ENCODE measurements around the gene BCAP31. TPM values are rescaled to one million over a fixed set of nuclear protein-coding genes. Genes with fewer than 3 reads are reported as not detected.
A peak's percentile ranks its signal among the peaks of the same experiment; 100 is the strongest.

The BCAP31 gene
- total RNA-seq, 2 experiments from 2014 or later: 97.6 to 102 TPM

DNA sequence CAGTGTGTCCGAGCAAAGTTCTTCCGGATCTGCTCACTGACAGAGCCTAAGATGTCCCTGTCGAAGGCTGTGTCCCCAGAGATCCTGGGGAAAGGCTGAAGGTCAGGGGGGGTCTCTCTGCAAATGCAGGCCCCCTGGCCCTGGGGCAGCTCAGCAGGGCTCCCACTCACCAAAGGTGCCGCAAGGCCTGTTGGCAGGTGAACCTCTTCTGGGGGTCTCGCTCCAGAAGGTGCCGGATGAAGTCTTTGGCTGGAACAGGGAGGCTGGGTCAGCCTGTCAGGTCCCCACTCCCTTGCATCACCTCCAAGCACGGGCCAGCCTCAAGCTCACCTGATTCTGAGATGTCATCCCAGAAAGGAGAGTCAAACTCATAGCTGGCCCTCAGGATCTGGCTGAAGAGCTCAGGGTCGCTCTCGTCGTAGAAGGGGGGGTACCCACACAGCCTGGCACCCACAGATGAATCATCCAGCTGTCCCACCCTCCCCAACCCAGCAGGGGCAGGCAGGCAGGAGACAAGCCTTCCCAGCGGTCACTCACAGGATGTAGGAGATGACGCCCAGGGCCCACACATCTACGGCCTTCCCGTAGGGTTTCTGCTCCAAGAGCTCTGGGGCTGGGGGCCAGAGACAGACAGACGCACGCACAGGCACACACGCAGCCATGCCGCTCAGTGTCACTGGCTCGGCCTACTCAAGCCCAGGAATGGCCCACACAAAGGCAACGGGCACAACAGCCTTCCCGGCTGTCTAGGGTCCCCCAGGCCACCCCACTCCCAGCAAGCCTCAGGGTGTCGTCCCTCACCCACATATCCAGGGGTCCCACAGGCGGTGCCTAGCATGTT, 53.2 kb downstream of the BCAP31 start:
- intact Hi-C loops (cut with micrococcal nuclease): no loop called here
- H3K36me3 Mint-ChIP-seq (ENCODE audit: low read depth): no peaks in the 10 kb centered on the region
- TF ChIP-seq, protein P1, sequence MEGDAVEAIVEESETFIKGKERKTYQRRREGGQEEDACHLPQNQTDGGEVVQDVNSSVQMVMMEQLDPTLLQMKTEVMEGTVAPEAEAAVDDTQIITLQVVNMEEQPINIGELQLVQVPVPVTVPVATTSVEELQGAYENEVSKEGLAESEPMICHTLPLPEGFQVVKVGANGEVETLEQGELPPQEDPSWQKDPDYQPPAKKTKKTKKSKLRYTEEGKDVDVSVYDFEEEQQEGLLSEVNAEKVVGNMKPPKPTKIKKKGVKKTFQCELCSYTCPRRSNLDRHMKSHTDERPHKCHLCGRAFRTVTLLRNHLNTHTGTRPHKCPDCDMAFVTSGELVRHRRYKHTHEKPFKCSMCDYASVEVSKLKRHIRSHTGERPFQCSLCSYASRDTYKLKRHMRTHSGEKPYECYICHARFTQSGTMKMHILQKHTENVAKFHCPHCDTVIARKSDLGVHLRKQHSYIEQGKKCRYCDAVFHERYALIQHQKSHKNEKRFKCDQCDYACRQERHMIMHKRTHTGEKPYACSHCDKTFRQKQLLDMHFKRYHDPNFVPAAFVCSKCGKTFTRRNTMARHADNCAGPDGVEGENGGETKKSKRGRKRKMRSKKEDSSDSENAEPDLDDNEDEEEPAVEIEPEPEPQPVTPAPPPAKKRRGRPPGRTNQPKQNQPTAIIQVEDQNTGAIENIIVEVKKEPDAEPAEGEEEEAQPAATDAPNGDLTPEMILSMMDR (IDR thresholded peaks at IDR 0.05): no peak
- peaks cover 26% of the 10 kb centered on the region for H3K27me3 Mint-ChIP-seq
- ATAC-seq: no peak
- no peaks in the 10 kb centered on the region for H3K9me3 Mint-ChIP-seq
- no peak overlapping the region for H3K27ac Mint-ChIP-seq
- ChIA-PET POLR2A (interaction anchor here (0.9 kb wide), 1 partner anchor 22 kb away, joined by 3 read pairs; no protein-coding TSS in a partner anchor), CTCF (interaction anchor here (1.3 to 5.4 kb wide), 3 partner anchors 37 to 131 kb away, joined by 3 to 42 read pairs (median 40); no protein-coding TSS in a partner anchor)
- H3K4me3 Mint-ChIP-seq: no peak overlapping the region
- H3K4me1 Mint-ChIP-seq (ENCODE audit: low read depth): peaks cover 2% of the 10 kb centered on the region
- no peak for DNase-seq

DNA sequence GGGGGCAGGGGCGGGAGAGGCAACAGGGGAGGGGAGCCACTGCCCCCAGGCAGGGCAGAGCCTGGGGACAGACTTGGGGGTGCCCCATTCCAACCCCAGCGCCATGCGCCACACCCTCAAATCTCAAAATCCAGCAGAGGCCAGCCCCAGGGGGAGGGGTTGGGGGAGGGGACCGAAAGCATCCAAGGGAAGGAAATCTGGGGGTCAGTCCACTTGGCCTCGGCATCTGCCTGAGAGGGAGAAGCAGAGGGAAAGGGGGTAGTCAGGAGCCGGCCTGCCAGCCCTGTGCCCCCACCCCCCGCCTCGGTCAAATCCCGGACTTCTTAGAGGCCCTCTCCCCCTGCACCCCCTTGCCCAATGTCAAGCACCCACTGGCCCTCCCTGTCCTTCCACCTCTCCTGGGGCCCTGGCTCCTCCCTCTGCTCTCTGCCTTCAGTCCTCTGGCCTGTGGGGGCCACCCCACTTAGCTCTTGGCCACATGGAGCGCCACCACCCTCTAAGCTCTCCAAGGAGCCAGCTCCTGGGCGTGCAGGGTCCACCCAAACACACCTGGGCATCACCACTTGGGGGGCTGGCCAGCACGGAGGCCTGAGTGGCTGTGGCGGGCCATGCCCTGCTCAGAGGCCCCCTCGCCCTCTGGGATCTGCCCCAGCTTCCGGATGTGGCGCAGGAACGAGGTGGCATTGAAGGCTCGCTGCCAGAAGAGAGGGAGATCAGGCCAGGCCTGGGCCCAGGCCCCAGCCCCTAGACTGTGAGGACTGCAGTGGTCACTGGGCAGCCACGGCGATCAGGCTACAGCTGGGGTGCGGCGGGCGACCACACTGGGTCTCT, 54.1 kb downstream of the BCAP31 start:
- Mint-ChIP-seq H3K9me3 (no peaks in the 10 kb centered on the region), H3K4me1 (ENCODE audit: low read depth) (peaks cover 2% of the 10 kb centered on the region), H3K27ac (no peak overlapping the region), H3K27me3 (peaks cover 25% of the 10 kb centered on the region), H3K4me3 (no peak overlapping the region), H3K36me3 (ENCODE audit: low read depth) (no peaks in the 10 kb centered on the region)
- TF ChIP-seq, protein P1 (IDR thresholded peaks at IDR 0.05): no peak
- no peak for DNase-seq
- intact Hi-C loops (cut with micrococcal nuclease): loop anchor here (10.0 kb wide), 1 partner anchor 65 kb away; no protein-coding TSS in a partner anchor
- CTCF ChIA-PET: interaction anchor here (0.9 to 5.4 kb wide), 9 partner anchors 12 to 142 kb away, joined by 3 to 42 read pairs (median 27); partner anchors contain the start of gene DUSP9
- ATAC-seq: no peak
- POLR2A ChIA-PET: interaction anchor here (0.9 kb wide), 1 partner anchor 21 kb away, joined by 3 read pairs; no protein-coding TSS in a partner anchor

DNA sequence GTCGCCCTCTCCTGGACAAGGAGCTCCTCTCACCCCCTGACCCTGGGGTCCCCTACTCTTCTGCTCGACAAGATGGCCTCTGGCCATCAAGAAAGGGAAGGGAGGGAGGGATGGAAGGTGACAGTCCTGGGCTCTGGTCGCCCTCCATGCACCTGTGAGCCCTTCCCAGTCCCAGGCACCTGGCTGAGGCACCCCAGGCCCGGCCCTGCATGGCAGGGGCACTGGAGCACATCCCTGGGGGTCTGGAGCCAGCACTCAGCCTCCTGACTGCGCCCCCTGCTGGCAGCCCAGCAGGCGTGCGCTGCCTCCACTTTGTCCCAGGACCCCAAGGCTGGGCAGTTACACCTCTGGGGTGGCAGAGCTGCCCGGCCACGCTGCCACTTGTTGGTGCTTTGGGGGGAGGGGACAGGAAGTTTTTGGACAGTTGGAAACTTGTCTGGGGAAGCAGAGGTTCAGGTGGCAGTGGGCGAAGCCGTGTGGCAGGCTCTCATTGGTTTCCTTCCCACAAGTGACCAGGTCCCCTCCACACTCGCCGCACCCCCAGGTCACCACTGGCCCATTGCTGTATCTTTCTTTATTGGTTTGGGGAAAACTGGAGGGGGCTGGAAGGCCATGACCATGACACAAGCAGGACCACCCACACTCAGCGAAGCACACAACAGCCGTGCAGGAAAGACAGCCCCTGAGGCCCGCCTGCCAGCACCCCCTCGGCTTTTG, 54.9 kb downstream of the BCAP31 start:
- Mint-ChIP-seq H3K27me3 (peaks cover 21% of the 10 kb centered on the region), H3K4me1 (ENCODE audit: low read depth) (peaks cover 2% of the 10 kb centered on the region), H3K27ac (no peak overlapping the region), H3K36me3 (ENCODE audit: low read depth) (no peaks in the 10 kb centered on the region), H3K9me3 (no peaks in the 10 kb centered on the region), H3K4me3 (no peak overlapping the region)
- DNase-seq: peak; percentile 37
- intact Hi-C loops (cut with micrococcal nuclease): loop anchor here (10.0 kb wide), 1 partner anchor 65 kb away; no protein-coding TSS in a partner anchor
- ChIA-PET POLR2A (no interaction called here), CTCF (interaction anchor here (0.7 to 5.4 kb wide), 16 partner anchors 11 to 728 kb away, joined by 3 to 42 read pairs (median 7); partner anchors contain the start of gene DUSP9)
- peak; percentile 61 for ATAC-seq
- TF ChIP-seq, protein P1 (IDR thresholded peaks at IDR 0.05): peak; percentile 84

DNA sequence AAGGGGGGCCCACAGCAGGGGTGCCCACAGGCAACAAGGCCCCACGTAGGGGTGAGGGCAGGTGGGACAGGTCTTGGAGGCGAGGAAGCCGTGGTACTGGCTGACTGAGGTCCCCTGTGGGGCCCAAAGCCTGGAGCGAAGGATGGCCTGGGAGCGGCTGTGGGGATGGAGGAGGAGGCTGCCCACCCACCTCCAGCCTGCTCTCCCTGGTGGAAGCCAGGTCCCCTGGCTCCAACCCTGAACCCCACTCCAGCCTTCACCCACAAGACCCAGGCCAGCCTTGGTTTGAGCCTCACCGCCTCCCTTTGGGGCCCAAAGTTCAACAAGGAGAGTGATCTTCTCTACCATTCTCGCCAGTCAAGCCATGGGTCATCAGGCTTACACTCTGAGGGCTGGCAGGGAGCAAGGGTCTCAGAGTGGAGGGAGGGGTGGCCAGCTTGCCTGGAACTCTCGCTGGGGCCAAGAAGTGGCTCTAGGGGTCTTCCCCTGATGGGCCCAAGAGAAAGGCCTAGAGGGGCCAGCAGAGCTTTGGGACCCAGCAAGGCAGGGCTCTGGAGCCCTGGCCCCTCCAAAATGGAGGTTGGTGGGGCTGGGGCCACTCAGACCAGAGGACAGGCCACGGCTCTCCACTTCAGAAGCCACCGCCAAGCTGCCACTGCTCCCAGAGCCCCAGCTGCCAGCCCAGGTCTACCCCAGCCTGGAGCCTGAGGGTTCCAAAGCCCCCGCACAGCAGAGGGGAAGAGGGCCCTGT, 55.6 kb downstream of the BCAP31 start:
- no peaks in the 10 kb centered on the region for H3K9me3 Mint-ChIP-seq
- no peak overlapping the region for H3K27ac Mint-ChIP-seq
- H3K36me3 Mint-ChIP-seq (ENCODE audit: low read depth): no peaks in the 10 kb centered on the region
- peaks cover 2% of the 10 kb centered on the region for H3K4me1 Mint-ChIP-seq (ENCODE audit: low read depth)
- ChIA-PET CTCF (interaction anchor here (0.6 to 5.4 kb wide), 35 partner anchors 10 to 727 kb away, joined by 3 to 42 read pairs (median 5); partner anchors contain the start of gene DUSP9), POLR2A (no interaction called here)
- intact Hi-C loops (cut with micrococcal nuclease): loop anchor here (10.0 kb wide), 1 partner anchor 64 kb away; no protein-coding TSS in a partner anchor
- peaks cover 17% of the 10 kb centered on the region for H3K27me3 Mint-ChIP-seq
- ATAC-seq (no peak), DNase-seq (no peak)
- no peak overlapping the region for H3K4me3 Mint-ChIP-seq
- TF ChIP-seq, protein P1 (IDR thresholded peaks at IDR 0.05): no peak
